Hepatocyte (in vitro differentiated cells): ENCODE data around the gene WNT4.

Experiments
- CTCF ChIP-seq: fragments of 200-600 bp; sonication (generic); IDR thresholded peaks from 2 replicates; pipeline ENCODE4 v1.5.1; 2016; ENCODE audit warnings: antibody characterized with exemption, mild to moderate bottlenecking; ENCODE audit not compliant: poor library complexity
- EZH2 ChIP-seq: fragments of 200-600 bp; sonication (generic); IDR thresholded peaks from 2 replicates; pipeline ENCODE4 v1.6.1; 2016; ENCODE audit warnings: antibody characterized with exemption, mild to moderate bottlenecking, borderline replicate concordance

- no peak for TF ChIP-seq CTCF
- TF ChIP-seq EZH2 = no peak
Observed at GRCh38 chr1:22078133-22078532, 64.8 kb downstream of the WNT4 start.
